GM12891 (cell line): ENCODE data around the gene CYLD.

Experiments
- POLR2A ChIP-seq: IDR thresholded peaks from 2 replicates; pipeline ENCODE4 v1.6.1; 2011; ENCODE audit warnings: low read depth, low read length, control low read depth
- POLR2AphosphoS5 ChIP-seq: IDR thresholded peaks from 2 replicates; pipeline ENCODE4 v1.6.1; 2011; ENCODE audit warnings: low read depth, low read length, control low read depth

DNA sequence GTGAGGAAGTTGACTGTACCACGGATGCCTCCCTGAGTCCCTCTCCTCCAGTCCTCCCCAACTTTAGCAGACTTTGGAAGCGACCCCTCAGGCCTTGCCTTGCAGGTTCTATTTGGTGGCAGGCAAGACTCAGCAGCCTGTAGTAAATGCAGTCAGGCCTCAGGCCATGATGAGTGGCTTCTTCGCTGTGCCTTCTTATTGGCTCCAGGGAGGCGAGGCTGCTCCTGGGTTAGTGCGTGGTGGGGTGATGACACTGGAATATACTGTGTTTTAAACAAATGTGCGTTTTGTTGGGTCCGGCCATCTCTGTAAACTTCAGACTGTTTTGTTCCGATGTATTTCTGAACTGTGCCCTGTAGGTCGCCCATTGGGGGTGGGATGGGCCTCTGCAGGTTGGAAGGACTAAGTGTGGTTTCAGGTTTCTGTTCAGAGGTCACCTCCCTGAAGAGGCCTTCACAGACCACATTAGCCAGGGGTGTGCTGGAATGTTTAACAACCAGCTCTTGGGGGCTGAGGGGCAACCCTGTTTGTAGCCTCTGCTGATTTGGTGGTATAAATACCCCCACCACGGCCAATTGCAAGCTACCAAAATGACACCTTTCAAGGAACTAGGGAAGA, 62.5 kb downstream of the CYLD start:
- TF ChIP-seq POLR2AphosphoS5 (no peak), POLR2A (no peak)
